HepG2 (cell line): Measurements from ENCODE around the gene CNFN. TPM values are rescaled to one million over a fixed set of nuclear protein-coding genes. Genes with fewer than 3 reads are reported as not detected.

Source experiments
- CEBPG ChIP-seq: IDR thresholded peaks from 2 replicates; pipeline ENCODE4 v1.6.1; 2016
- EEA1 ChIP-seq: sonication (generic); formaldehyde crosslinking; IDR thresholded peaks from 2 replicates; pipeline ENCODE4 v1.5.1; 2020; ENCODE audit warnings: mild to moderate bottlenecking, missing genetic modification reagents, borderline replicate concordance
- GATAD2A ChIP-seq: IDR thresholded peaks from 2 replicates; pipeline ENCODE4 v1.6.1; 2016
- MXD4 ChIP-seq: IDR thresholded peaks from 2 replicates; pipeline ENCODE4 v1.6.1; 2016; ENCODE audit warnings: mild to moderate bottlenecking, missing biosample characterization, missing genetic modification reagents
- NR2F6 ChIP-seq, 2 experiments: IDR thresholded peaks; 2 replicates each; pipeline ENCODE4 v1.6.1; 2016; ENCODE audit warnings: antibody characterized with exemption in 1 of 2, mild to moderate bottlenecking in 1 of 2
- RXRB ChIP-seq: IDR thresholded peaks from 2 replicates; pipeline ENCODE4 v1.6.1; 2016; ENCODE audit warnings: borderline replicate concordance, missing genetic modification reagents, missing compliant biosample characterization
- TGIF2 ChIP-seq: IDR thresholded peaks from 2 replicates; pipeline ENCODE4 v1.6.1; 2016; ENCODE audit warnings: control low read depth, missing compliant biosample characterization
- ZKSCAN1 ChIP-seq: fragments of 150-350 bp; IDR thresholded peaks from 2 replicates; pipeline ENCODE4 v1.6.1; 2014; ENCODE audit warnings: low read length
- ZNF142 ChIP-seq: sonication (generic); formaldehyde crosslinking; IDR thresholded peaks from 2 replicates; pipeline ENCODE4 v1.4.0; 2020; ENCODE audit warnings: missing genetic modification reagents
- ZNF644 ChIP-seq: IDR thresholded peaks from 2 replicates; pipeline ENCODE4 v1.6.1; 2016; ENCODE audit warnings: low read depth
- ZSCAN20 ChIP-seq: sonication (generic); formaldehyde crosslinking; IDR thresholded peaks from 2 replicates; pipeline ENCODE4 v1.4.0; 2020; ENCODE audit warnings: missing genetic modification reagents, mild to moderate bottlenecking, borderline replicate concordance
- polyA plus RNA-seq, 8 experiments: library from polyadenylated mRNA; depleted of rRNA in 3 of 8; stranded (reverse) in 7 of 8; unstranded in 1 of 8; fragments of >200 nt; fragmentation: Illumina TruSeq in 4 of 8; extraction: Trizol in 4 of 8; gene quantifications; 2 replicates each; pipeline versions ENCODE4 v1.2.1 to v1.2.3, GENCODE V29; 2011 to 2016; ENCODE audit warnings: low read depth in 4 of 8, missing spikeins in 1 of 8, mixed read lengths in 1 of 8; ENCODE audit not compliant: insufficient read depth in 1 of 8
- total RNA-seq, 5 experiments: library from RNA; depleted of rRNA; stranded (reverse); fragments of >200 nt; fragmentation: Illumina TruSeq; extraction: Trizol; gene quantifications; 2 replicates each; pipeline ENCODE4 v1.2.3, GENCODE V29; 2016; ENCODE audit warnings: low read depth in 1 of 5
- TF ChIP-seq, protein P1 (sequence below): IDR thresholded peaks from 2 replicates; pipeline ENCODE4 v1.6.1; 2012; ENCODE audit warnings: inconsistent platforms
- TF ChIP-seq, protein P2 (sequence below): IDR thresholded peaks from 2 replicates; pipeline ENCODE4 v1.4.0; 2020; ENCODE audit warnings: mild to moderate bottlenecking, missing genetic modification reagents

Gene CNFN
- total and polyA plus RNA-seq, 2 of the 13 experiments (the other 11 are each of a cell fraction or from before 2014, with no cell fraction given): 0.35 to 1.1 TPM

GRCh38 chr19:42436006-42436405 is 45.9 kb upstream of the CNFN start (continued):
- TF ChIP-seq ZNF142 (CRISPR knock-in tag) (no peak), ZNF644 (0 out of 2 replicates have a peak, but pooled peaks have one; percentile 26), EEA1 (CRISPR knock-in tag) (no peak), TGIF2 (CRISPR knock-in tag) (no peak), CEBPG (peak; percentile 84), ZSCAN20 (CRISPR knock-in tag) (no peak), GATAD2A (peak; percentile 8; the same call in 1 of the 2 replicates), RXRB (CRISPR knock-in tag) (peak; percentile 23; the same call in 1 of the 2 replicates), MXD4 (CRISPR knock-in tag) (no peak), ZKSCAN1 (0 out of 2 replicates have a peak, but pooled peaks have one; percentile 37), NR2F6 (IDR thresholded peaks at IDR 0.05) (0 out of 2 replicates have a peak, but pooled peaks have one; percentile 11), NR2F6 (CRISPR knock-in tag; IDR thresholded peaks at IDR 0.05) (no peak)
- TF ChIP-seq, protein P1, sequence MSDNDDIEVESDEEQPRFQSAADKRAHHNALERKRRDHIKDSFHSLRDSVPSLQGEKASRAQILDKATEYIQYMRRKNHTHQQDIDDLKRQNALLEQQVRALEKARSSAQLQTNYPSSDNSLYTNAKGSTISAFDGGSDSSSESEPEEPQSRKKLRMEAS: peak; percentile 53; the same call in 1 of the 2 replicates
- TF ChIP-seq, protein P2, sequence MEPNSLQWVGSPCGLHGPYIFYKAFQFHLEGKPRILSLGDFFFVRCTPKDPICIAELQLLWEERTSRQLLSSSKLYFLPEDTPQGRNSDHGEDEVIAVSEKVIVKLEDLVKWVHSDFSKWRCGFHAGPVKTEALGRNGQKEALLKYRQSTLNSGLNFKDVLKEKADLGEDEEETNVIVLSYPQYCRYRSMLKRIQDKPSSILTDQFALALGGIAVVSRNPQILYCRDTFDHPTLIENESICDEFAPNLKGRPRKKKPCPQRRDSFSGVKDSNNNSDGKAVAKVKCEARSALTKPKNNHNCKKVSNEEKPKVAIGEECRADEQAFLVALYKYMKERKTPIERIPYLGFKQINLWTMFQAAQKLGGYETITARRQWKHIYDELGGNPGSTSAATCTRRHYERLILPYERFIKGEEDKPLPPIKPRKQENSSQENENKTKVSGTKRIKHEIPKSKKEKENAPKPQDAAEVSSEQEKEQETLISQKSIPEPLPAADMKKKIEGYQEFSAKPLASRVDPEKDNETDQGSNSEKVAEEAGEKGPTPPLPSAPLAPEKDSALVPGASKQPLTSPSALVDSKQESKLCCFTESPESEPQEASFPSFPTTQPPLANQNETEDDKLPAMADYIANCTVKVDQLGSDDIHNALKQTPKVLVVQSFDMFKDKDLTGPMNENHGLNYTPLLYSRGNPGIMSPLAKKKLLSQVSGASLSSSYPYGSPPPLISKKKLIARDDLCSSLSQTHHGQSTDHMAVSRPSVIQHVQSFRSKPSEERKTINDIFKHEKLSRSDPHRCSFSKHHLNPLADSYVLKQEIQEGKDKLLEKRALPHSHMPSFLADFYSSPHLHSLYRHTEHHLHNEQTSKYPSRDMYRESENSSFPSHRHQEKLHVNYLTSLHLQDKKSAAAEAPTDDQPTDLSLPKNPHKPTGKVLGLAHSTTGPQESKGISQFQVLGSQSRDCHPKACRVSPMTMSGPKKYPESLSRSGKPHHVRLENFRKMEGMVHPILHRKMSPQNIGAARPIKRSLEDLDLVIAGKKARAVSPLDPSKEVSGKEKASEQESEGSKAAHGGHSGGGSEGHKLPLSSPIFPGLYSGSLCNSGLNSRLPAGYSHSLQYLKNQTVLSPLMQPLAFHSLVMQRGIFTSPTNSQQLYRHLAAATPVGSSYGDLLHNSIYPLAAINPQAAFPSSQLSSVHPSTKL (CRISPR knock-in tag): peak; percentile 51
- TF ChIP-seq, all 625 proteins: peak for 19
